ENCODE results near the gene SSBP4. TPM values are rescaled to one million over a fixed set of nuclear protein-coding genes. Genes with fewer than 3 reads are reported as not detected.

SSBP4 gene
- total and polyA plus RNA-seq, 4 donors = 4.0 to 19.0 (median 11.5) TPM

DNA sequence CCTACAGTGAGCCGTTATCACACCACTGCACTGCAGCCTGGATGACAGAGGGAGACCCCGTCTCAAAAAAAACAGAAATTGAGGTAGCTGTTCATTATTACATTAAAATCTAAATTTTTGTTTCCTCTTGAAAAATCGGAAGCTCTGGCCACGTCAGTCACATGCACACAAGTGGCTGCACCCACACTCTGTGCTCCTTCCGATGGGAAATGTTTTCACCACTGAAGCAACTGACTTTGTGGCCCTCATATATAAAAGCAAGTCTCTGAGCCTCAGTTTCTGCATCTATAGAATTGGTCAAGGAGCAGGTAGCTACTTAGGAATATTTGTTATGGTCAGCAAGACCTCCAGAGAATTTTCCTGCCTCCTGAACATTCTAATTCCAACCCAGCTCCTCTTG, 26.3 kb upstream of the SSBP4 start:
- peaks cover 0 to 5% (median 0%) of the 10 kb centered on the region in 4 donors for H3K36me3 ChIP-seq (ENCODE audit: control insufficient read depth in 4 of 4, insufficient read depth in 3 of 4, low read depth in 1 of 4, low read length in 3 of 4)
- 79% methylated on average over 5 of the region's 5 CpGs for WGBS
- DNase-seq (ENCODE audit: low spot score) = no peak
- H3K4me1 ChIP-seq (ENCODE audit: control insufficient read depth in 4 of 4, insufficient read depth in 4 of 4, low read length in 3 of 4) = peaks cover 10 to 23% (median 19%) of the 10 kb centered on the region in 4 donors
- no peak overlapping the region for H3K9ac ChIP-seq (ENCODE audit: low read depth in 1 of 2, low read length in 2 of 2)
- H3K27ac ChIP-seq (ENCODE audit: low read depth in 1 of 2, low read length in 2 of 2) = peak overlapping the region in 1 of 2 donors; percentile 38
- TF ChIP-seq HNF4G (IDR thresholded peaks at IDR 0.05) (no peak), JUND (IDR thresholded peaks at IDR 0.05) (no peak), TAF1 (conservative IDR thresholded peaks at IDR 0.05) (no peak), FOXA1 (IDR thresholded peaks at IDR 0.05) (no peak), GABPA (IDR thresholded peaks at IDR 0.05 in 1 of 2, conservative IDR thresholded peaks at IDR 0.05 in 1 of 2) (no peak), REST (IDR thresholded peaks at IDR 0.05) (no peak), NR2F2 (IDR thresholded peaks at IDR 0.05) (no peak), RXRA (IDR thresholded peaks at IDR 0.05) (no peak)
- TF ChIP-seq, protein P1, sequence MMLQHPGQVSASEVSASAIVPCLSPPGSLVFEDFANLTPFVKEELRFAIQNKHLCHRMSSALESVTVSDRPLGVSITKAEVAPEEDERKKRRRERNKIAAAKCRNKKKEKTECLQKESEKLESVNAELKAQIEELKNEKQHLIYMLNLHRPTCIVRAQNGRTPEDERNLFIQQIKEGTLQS (IDR thresholded peaks at IDR 0.05) = no peak
- H3K27me3 ChIP-seq (ENCODE audit: control insufficient read depth in 4 of 4, insufficient read depth in 4 of 4, low read length in 3 of 4) = no peaks in the 10 kb centered on the region
- no peak overlapping the region for H3K4me3 ChIP-seq (ENCODE audit: low read depth in 1 of 3, low read length in 3 of 3)
- H3K9me3 ChIP-seq (ENCODE audit: control insufficient read depth in 4 of 4, low read length in 3 of 4) = no peaks in the 10 kb centered on the region

DNA sequence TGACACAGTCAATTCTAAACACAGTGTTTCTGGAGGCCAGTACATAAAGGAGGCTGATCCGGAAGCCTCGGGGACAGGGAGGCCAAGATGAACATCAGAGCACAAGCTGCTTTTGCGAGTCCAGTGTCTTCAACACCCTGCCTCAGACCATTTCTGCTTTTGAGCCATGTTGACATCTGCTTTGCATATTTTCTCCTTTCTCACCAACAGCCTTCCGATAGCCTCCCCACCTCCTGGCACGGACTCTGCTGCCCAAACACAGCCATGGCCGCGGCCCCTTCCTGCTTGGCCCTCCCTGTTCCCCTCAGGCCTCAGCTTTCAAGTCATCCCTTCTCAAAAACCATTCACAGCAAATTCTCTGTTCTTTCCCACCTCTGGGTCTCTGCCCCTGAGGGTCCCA, 25.4 kb upstream of the SSBP4 start:
- no peaks in the 10 kb centered on the region for H3K27me3 ChIP-seq (ENCODE audit: control insufficient read depth in 4 of 4, insufficient read depth in 4 of 4, low read length in 3 of 4)
- H3K36me3 ChIP-seq (ENCODE audit: control insufficient read depth in 4 of 4, insufficient read depth in 3 of 4, low read depth in 1 of 4, low read length in 3 of 4) = peaks cover 0 to 5% (median 0%) of the 10 kb centered on the region in 4 donors
- H3K9ac ChIP-seq (ENCODE audit: low read depth in 1 of 2, low read length in 2 of 2) = no peak overlapping the region
- no peaks in the 10 kb centered on the region for H3K9me3 ChIP-seq (ENCODE audit: control insufficient read depth in 4 of 4, low read length in 3 of 4)
- peaks cover 10 to 29% (median 20%) of the 10 kb centered on the region in 4 donors for H3K4me1 ChIP-seq (ENCODE audit: control insufficient read depth in 4 of 4, insufficient read depth in 4 of 4, low read length in 3 of 4)
- 77% methylated on average over 7 of the region's 7 CpGs for WGBS
- no peak for TF ChIP-seq HNF4G (IDR thresholded peaks at IDR 0.05)
- no peak for TF ChIP-seq GABPA (IDR thresholded peaks at IDR 0.05 in 1 of 2, conservative IDR thresholded peaks at IDR 0.05 in 1 of 2)
- no peak for TF ChIP-seq SP1 (IDR thresholded peaks at IDR 0.05)
- TF ChIP-seq, protein P1 (IDR thresholded peaks at IDR 0.05) = no peak
- no peak for TF ChIP-seq TAF1 (conservative IDR thresholded peaks at IDR 0.05)
- peak; percentile 50 for TF ChIP-seq YY1 (IDR thresholded peaks at IDR 0.05)
- no peak for TF ChIP-seq HNF4A (conservative IDR thresholded peaks at IDR 0.05)
- no peak for DNase-seq (ENCODE audit: low spot score)
- H3K27ac ChIP-seq (ENCODE audit: low read depth in 1 of 2, low read length in 2 of 2) = peak overlapping the region; percentile 0 to 35
- no peak overlapping the region for H3K4me3 ChIP-seq (ENCODE audit: low read depth in 1 of 3, low read length in 3 of 3)

DNA sequence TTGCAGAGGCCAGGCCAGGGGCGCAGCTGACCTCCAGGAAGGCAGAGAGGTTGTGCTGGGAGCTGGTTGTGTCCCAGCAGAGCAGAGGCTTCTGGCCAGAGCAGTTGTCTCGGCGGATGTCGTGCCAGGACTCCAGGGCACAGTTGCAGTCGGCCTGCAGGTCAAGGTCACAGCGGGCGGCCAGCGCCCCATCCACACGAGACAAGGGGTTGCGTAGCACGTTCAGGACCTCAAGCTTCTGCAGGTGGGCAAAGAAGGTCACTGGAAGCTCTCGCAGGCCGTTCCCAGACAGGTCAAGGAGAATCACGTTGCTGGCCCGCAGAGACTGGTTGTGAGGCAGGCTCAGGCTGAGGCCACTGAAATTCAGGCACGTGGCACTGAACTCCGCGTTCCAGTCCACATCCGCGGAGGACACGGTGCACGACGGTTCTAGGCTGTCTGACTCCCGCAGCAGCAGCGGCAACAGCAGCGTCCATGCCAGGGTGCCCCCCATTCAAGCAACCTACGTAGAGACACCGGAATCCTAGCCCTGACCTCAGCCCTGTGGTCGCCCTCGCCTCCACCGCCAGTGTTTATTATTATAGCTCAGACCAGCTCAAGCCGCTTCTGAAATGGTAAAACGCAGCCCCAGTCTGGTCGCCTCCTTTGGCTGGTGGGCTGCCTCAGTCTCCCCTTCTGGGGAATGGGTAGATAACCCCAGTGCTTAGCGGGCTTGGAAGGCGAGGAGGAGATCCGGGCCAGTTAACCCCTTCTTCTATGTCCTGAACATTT, 22.5 kb upstream of the SSBP4 start:
- WGBS = 33% methylated on average over 37 of the region's 37 CpGs
- Histone ChIP-seq H3K9me3 (ENCODE audit: control insufficient read depth in 4 of 4, low read length in 3 of 4) (no peaks in the 10 kb centered on the region), H3K9ac (ENCODE audit: low read depth in 1 of 2, low read length in 2 of 2) (no peak overlapping the region), H3K27me3 (ENCODE audit: control insufficient read depth in 4 of 4, insufficient read depth in 4 of 4, low read length in 3 of 4) (no peaks in the 10 kb centered on the region), H3K36me3 (ENCODE audit: control insufficient read depth in 4 of 4, insufficient read depth in 3 of 4, low read depth in 1 of 4, low read length in 3 of 4) (no peaks in the 10 kb centered on the region), H3K27ac (ENCODE audit: low read depth in 1 of 2, low read length in 2 of 2) (peak overlapping the region; percentile 51 to 54), H3K4me3 (ENCODE audit: low read depth in 1 of 3, low read length in 3 of 3) (peak overlapping the region in 2 of 3 donors; percentile 13 to 16), H3K4me1 (ENCODE audit: control insufficient read depth in 4 of 4, insufficient read depth in 4 of 4, low read length in 3 of 4) (peaks cover 10 to 30% (median 21%) of the 10 kb centered on the region in 4 donors)
- no peak for DNase-seq (ENCODE audit: low spot score)
- no peak for TF ChIP-seq REST (IDR thresholded peaks at IDR 0.05)
- TF ChIP-seq HNF4G (IDR thresholded peaks at IDR 0.05) = peak; percentile 20
- peak; percentile 22 for TF ChIP-seq FOXA1 (IDR thresholded peaks at IDR 0.05)
- TF ChIP-seq HNF4A (conservative IDR thresholded peaks at IDR 0.05) = peak; percentile 79 to 80
- TF ChIP-seq NR2F2 (IDR thresholded peaks at IDR 0.05) = peak; percentile 75
- no peak for TF ChIP-seq GABPA (IDR thresholded peaks at IDR 0.05 in 1 of 2, conservative IDR thresholded peaks at IDR 0.05 in 1 of 2)
- TF ChIP-seq, protein P2, sequence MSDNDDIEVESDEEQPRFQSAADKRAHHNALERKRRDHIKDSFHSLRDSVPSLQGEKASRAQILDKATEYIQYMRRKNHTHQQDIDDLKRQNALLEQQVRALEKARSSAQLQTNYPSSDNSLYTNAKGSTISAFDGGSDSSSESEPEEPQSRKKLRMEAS (IDR thresholded peaks at IDR 0.05) = peak; percentile 91
- peak; percentile 91 to 94 for TF ChIP-seq RXRA (IDR thresholded peaks at IDR 0.05)
- TF ChIP-seq TAF1 (conservative IDR thresholded peaks at IDR 0.05) = no peak
- TF ChIP-seq SP1 (IDR thresholded peaks at IDR 0.05) = peak; percentile 78
- TF ChIP-seq FOXA2 (IDR thresholded peaks at IDR 0.05) = no peak
- no peak for TF ChIP-seq JUND (IDR thresholded peaks at IDR 0.05)
- TF ChIP-seq, protein P3, sequence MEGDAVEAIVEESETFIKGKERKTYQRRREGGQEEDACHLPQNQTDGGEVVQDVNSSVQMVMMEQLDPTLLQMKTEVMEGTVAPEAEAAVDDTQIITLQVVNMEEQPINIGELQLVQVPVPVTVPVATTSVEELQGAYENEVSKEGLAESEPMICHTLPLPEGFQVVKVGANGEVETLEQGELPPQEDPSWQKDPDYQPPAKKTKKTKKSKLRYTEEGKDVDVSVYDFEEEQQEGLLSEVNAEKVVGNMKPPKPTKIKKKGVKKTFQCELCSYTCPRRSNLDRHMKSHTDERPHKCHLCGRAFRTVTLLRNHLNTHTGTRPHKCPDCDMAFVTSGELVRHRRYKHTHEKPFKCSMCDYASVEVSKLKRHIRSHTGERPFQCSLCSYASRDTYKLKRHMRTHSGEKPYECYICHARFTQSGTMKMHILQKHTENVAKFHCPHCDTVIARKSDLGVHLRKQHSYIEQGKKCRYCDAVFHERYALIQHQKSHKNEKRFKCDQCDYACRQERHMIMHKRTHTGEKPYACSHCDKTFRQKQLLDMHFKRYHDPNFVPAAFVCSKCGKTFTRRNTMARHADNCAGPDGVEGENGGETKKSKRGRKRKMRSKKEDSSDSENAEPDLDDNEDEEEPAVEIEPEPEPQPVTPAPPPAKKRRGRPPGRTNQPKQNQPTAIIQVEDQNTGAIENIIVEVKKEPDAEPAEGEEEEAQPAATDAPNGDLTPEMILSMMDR (IDR thresholded peaks at IDR 0.05; ENCODE audit: low read depth, low read length, missing input control) = no peak
